COR-L47 (cell line): ENCODE measurements around the gene MTFR1L.
A peak's percentile ranks its signal among the peaks of the same experiment; 100 is the strongest.

Experiments used
- DNase-seq: peaks from one replicate; lab custom pipeline; 2025; lab: John Stamatoyannopoulos, UW

Gene MTFR1L

DNA sequence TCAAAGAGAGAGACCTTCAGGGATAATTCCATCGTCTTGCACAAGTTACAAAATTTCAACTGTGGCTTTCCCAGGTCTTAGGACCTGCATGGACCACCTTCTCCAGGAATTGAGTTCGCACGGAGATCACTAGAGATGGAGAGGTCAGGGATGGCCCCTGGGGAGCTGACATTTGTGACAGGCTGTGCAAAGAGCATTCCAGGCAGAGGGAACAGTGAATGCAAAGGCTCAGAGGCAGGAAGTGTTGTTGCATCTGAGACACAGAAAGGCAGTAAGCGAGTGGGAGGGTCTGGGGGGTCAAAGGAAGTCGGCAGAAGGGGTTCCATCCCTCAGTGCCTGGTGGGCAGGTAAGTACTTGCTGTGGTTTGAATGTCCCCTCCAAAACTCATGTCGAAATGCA, 29.3 kb upstream of the MTFR1L start:
- DNase-seq, result no peak

DNA sequence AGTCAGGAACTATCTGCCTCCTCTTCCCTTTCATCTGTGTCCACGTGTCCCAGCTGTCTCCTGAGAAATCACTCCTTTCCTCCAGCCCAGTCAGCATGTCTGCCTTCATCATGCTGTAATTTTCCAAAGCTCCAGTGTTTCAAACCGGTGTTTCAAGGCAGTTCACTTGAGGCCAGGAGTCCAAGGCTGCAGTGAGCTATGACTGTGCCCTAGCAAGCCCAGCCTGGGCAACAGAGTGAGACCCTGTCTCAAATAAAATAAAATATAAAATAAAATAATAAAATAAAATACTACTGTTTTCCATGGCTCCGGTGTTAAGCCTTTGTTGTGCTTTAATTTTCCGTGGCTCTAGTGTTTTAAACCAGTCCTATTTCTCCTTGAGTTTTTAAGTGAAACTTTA, 27.6 kb upstream of the MTFR1L start:
- DNase-seq, result no peak

DNA sequence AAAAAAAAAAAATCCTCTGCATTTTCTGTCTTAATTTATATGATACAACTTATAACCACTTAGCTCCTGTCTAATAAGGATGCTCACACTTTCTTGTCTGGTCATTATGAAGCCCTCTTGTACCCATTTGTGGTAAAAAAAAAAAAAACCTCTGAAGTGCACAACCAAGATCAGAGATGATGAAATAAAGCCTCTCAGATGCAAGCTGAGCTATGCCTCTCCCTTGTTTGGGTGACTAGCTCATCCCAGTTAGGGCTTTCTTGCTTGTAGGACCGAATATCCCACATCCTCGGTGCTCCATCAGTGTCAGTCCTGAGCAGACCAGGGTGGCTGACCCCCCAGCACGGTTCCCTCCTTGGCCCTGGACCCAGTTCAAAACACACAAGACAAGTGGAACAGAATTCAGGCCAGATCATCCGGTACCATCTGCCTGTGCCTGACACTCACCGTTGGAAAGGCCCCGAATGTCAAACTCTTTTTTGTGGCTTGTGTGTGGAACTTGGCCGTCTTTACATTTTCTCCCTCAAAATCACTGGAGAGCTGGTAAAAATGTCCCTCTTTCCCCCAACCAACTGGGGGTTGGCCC, 26.1 kb upstream of the MTFR1L start:
- DNase-seq, result no peak

DNA sequence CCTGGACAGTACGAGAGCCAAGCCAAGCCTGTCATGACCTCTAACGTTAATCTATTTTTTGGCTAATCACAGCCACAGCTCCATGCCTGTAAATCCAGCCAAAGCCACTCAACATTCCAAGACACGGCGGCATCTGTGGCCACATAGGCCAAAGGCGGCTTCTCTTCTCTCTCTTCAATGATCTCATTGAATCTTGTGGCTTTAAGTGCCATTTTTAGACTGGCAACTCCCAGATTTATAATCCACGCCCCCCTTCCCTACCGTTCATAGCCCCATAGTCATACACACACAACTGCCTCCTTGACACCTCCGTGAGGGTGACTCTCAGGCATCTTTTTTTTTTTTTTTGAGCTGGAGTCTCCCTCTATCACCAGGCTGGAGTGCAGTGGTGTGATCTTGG, 25.4 kb upstream of the MTFR1L start:
- no peak for DNase-seq

DNA sequence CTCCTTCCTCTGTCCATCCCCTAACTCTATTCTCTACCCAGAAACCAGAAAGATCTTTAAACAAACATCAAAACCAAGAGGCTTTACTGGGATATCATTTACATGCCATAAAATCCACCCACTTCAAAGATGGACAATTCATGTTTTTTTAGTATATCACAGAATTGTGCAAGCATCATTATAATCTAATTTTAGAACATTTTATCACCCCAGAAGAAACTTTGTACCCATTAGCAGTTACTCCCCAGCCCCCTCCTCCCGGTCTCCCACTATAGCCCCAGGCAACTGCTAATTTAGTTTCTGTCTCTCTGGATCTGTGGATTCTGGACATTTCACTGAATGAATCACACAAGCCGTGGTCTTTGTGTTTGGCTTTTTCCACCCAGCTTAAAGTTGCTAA, 24.5 kb upstream of the MTFR1L start:
- DNase-seq, result no peak

DNA sequence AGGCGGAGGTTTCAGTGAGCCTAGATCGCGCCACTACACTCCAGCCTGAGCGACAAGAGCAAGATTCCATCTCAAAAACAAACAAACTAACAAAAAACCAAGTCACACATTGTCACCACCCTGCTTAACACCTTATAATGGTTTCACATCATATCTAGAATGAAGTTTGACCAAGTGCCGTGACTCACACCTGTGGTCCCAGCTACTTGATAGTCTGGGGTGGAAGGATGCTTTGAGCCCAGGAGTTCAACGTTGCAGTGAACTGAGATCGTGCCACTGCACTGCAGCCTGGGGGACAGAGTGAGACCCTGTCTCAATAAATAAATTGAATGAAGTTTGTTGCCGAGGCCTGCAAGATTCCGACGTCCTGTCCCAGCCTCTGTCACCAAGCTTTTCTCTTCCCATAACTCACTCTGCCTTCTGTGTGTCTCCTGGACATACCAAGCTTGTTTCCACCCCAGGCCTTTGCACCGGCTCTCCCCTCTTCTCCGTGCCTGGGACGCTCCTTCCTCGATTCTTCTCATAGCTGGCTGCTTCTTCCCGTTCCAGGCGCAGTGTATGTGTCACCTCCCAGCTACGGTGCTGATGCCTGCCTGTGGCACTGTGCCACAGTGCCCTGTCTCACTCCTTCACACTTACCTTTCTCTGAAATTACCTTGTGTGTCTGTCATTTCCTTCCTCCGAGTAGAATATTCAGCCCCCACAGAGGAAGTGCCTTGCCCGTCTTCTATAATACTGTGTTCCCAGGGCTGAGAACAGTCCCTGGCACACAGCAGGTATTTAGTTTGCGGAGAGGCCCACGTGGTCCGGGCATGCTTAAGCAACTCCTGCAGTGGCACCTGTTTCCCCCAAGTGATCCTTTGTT, 23.6 kb upstream of the MTFR1L start:
- peak; percentile 83 for DNase-seq

DNA sequence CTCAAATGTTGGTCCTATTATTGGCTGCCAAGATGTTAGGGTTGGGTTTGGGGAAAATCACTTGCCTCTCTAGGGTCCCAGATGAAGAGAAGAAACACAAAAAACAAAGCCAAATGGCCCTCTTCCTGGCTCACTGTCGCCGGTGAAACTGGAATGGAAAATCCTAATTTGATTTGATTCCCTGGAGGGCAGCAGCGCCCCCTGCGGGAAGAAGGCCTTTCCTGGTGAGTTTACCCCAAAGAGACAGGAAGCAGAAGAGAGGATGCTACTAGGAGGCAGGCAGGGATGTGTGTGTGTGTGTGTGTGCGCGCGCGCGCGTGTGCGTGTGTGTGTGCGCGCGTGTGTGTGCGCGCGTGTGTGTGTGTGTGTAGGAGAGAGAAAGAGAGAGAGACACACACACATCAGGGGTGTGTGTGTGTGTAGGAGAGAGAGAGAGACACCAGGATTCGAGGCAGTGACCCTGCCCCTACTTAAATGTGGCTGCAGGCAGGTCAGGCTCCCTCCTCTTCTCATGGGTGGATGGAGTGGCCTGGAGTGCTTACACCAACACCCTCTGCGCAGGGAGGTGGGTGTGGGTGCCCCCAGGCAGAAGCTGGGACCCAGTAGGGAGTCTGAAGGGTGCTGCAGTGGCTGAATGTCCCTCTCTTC, 22.8 kb upstream of the MTFR1L start:
- peak; percentile 87 for DNase-seq

DNA sequence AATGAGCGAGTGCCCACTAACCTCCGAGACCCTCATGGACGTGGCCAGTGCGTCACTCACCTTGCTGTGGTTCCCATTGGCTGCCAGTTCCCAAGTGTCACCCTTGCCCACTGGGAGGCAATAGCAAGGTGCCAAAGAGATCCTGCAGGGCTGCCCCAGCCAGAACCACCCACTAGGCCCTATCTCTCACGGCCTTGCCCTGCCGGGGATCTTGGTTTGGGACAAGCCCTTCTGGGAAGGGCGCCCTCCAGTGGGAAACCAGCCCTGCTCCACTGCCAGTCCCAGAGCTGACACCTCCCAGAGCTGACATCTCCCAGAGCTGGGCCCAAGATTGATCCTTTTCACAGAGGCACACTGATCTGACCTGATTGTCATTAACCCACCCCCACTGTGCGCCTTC, 21.8 kb upstream of the MTFR1L start:
- no peak for DNase-seq

DNA sequence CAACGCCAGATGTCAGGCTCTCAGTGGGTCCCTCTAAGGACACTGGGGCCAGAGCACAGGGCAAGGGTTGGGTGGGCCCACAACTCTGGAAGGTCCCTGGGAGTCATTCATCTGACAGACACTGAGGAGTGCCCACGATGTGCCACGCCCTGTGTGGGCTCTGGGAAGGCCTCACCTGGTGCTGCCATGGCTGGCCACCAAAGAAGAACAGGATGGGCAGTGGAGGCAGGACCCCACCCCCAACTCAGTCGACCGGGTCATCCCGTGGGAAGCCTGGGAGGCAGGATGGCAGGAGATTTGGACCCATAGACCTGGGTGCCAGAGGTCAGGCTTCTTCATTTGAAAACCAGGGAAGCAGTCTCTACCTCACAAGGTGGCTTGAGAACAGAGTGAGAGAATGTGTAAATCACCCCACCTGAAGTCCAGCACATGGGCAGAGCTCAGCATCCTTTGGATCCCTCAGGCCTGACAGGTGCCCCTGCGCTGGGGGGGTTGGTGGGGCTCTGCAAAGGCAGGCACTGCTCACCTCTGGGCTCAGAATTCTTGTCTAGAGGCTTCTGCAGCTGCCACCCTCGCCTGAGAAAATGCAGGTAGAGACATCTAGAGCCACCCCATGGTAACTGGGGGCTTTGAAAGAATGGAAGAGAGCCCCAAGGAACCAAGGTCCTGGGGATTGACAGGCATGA, 20.9 kb upstream of the MTFR1L start:
- no peak for DNase-seq

DNA sequence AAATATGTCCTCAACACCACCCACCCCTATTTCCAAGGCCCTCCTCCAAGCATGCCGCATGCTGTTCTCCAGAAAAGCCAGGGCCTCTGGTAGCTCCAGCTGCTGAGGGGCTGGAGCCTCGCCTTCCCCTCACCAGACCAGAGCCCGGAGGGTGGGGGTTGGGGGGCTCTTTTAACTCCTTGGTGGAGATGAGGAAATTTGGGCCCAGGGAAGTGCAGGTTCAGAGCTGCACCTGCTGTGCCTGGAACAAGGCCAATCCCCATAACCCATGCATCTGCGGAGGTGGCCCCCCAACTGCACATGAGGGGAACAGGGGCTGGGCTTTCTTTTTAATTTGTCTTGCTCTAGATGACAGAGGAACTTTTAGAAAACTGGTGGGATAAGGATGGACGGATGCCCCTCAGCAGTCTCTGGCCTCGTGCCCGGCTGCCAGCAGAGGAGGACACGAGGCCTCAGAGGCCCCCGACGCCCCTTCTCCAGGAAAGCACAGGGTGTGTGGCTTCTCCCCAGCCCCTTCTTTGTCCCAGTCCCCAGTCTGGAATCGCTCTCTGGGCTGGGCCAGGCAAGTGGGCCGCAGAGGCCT, 20.3 kb upstream of the MTFR1L start:
- DNase-seq, result no peak

DNA sequence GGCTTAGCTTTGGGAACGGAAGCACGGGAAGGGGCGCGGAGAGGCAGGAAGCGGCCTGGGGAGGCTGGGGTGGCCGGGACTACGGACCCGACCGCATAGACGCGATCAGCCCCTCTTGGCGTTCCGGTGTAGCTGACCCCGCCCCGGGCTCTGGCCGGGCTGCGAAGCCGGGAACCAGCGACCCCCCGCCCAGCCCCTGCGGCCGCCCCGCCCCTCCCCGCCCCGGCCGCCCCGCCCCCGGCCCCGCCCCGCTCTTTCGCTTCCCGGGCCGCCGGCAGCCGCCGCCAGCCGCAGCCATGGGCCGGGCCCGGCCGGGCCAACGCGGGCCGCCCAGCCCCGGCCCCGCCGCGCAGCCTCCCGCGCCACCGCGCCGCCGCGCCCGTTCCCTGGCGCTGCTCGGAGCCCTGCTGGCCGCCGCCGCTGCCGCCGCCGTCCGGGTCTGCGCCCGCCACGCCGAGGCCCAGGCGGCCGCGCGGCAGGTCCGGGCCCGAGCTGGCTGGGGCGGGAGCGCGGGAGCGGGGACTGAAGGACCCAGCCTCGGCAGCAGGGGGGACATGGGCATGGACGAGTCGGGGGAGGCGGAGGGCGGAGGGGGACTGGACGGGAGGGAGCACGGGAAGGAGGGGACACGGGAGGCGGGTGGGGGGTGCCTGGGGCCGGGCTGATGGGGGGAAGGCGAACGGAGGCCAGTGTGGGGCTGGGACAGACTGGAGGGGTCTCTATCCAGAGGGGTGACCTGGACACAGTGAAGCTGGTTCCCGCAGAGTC, 19.6 kb upstream of the MTFR1L start, which contains the start of gene SELENON:
TSS of gene SELENON (plus strand) at position 259 of the 768 bp plus-strand sequence. CDS start at position 297, 38 bp downstream.
- peak; percentile 33 for DNase-seq

DNA sequence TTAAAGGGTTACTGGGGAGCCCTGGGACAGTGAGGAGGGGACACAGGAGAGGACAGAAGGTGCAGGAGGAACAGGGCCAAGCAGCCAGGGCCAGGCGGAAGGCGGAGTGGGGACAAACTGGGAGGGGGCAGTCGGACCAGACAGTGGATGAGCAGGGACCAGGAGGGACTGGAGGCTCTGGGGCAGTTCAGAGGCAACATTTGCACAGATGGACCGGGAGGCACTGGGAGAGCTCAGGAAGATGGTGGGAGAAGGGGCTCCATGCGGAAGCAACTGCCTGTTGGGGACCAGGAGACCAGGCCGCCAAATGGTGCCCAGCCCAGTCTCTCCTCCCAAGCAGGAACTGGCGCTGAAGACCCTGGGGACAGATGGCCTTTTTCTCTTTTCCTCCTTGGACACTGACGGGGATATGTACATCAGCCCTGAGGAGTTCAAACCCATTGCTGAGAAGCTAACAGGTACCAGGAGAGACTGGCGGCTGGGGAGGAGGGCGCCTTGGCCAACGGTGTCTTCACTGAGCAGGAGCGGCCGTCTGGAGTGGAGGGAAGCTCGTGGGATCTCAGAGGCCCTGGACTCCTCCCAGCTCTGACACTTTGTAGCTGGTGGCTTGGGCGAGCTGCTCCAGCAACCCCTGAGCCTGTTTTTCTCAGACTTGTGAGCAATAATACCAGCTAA, 18.9 kb upstream of the MTFR1L start:
- no peak for DNase-seq

DNA sequence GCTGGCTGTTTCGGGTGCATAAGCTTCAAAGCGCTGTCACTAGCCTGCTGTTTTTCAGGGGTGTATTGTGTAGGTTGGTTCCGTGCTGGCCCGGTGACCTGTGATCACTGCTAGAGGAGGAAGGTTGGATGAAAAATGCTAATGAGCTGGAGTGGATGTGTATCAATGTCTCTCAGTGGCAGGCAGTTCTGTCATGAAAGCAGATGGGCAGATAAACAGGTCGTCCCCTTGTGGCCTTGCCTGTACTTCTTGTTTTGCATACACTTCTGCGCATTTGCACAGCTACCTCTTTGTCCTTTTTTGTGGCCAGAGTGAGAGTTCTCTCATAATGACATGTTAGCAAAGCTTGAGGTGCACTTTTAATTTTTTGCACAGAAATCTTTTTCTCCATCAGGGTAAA, 16.8 kb upstream of the MTFR1L start:
- no peak for DNase-seq

DNA sequence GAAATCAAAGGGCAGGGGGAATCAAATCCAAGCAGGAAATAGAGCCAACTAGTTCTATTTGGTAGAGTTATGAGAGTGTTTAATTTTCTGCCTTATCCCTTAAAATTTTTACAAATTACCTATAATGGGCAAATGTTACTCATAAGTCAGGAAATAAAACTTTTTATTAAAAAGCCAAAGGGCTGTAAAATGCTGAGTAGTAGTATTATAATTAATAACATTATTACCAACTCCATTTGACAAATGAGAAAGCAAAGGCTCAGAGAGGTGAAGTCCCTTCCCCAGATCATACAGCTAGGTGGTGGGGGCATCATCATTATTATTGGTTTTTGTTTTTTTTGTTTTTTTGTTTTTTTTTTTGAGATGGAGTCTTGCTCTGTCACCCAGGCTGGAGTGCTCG, 16.4 kb upstream of the MTFR1L start:
- no peak for DNase-seq

DNA sequence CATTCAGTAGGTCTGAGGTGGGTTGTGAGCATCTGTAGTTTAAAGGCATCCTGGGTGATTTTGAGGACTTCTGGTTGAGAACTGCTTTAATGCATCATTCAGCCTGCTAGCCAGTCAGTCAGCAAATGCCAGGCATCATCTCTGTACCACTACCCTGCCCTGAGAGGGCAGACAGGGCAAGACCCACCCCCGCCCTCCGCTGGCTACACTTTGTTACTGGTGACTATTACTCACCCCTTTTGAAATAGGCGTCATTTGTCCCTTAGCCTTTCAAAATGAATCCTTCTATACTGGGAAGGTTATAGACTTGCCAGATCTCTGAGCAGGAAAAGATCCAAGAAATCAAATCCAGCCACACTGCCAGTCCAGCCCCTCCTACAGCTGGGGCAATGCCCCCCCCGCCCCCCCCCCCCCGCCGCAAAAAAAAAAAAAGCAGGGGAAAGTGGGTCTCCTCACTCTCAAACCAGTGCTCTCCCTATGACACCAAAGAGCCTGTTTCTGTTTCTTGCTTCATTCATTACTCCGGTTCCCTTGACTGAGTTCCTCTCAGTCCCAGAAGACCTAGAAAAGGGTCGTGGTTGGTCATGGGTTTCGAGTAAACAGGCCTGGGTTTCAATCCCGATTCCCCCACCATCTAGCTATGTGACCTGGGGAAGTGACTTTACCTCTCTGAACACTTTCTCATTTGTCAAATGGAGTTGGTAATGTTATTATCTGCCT, 15.3 kb upstream of the MTFR1L start:
- no peak for DNase-seq

DNA sequence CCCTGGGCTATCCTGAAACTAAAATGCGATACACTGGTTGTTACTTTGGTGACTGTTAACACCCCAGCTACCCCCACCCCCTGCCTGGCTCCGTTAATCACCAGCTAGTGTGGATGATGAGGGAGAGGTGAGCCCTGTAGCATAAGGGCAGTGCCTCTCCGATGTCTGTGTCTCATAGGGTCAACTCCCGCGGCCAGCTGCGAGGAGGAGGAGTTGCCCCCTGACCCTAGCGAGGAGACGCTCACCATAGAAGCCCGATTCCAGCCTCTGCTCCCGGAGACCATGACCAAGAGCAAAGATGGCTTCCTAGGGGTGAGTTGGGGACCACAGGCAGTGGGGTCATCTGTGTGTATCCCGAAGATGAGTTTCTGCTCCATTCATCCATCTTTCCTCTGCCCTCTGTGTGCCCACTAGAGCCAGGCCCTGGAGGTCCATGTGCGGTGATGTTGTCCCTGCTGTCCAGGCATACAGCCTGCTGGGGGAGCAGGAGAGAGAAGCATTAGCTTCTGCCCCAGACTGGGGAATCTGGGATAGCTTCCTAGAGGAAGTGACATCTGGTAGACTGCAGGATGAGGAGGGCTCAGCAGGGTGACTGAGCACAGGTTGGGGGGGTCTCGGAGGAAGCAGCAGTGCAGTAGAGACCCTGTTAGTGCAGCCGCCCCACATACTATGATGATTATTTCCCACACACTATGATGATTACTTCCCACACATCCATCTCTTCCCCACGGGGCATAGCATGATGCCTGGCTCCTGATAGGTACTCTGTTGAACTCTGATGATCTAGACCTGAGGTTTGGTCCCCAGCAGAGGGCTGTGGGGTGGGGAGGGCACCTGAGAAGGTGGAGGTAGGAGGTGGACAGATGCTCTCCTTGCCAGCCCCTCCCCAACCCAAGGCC, 14.5 kb upstream of the MTFR1L start:
- DNase-seq, result no peak

DNA sequence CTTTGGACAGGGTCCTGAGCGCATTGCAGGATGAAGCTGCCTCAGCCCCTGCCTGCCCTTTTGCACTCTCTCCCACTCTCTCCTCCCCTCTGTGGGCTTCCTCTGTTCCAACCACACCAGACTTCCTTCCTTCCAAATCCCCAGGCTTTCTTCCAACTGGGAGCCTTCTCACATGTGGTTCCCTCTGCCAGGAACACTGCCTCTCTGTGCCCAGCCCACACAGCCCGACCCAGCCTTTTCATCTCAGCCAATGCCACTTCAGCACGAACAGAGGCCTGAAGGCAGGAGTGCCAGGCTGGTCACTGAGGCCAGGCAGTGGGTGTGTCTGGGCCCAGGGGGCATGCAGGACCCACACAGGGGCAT, 13.9 kb upstream of the MTFR1L start:
- no peak for DNase-seq

DNA sequence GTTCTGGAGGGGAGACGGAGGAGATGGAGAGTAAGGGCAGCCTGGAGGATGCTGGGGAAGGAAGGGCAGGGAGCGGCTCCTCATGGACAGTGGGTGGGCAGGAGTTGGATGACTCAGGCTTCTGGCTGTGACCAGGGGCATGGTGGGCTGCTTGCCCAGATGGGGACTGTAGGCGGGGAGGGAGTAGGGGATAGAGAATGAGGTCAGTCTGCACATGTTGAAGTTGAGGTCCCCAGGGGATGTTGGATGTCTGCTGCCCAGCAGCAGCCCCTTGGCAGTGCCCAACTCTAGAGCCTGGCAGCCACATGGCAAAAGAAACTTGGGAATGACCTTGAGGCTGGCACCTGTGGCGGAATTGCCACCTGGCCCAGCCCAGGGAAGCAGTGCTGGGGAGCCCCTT, 13.3 kb upstream of the MTFR1L start:
- DNase-seq, result no peak
